ENCODE measurements around the gene MYO1B. TPM values are rescaled to one million over a fixed set of nuclear protein-coding genes. Genes with fewer than 3 reads are reported as not detected.

The MYO1B gene
- total and polyA plus RNA-seq, 10 of the 15 experiments (the other 5 are each of a cell fraction or from before 2014, with no cell fraction given) = 0.10 to 4.2 (median 1.6) TPM

DNA sequence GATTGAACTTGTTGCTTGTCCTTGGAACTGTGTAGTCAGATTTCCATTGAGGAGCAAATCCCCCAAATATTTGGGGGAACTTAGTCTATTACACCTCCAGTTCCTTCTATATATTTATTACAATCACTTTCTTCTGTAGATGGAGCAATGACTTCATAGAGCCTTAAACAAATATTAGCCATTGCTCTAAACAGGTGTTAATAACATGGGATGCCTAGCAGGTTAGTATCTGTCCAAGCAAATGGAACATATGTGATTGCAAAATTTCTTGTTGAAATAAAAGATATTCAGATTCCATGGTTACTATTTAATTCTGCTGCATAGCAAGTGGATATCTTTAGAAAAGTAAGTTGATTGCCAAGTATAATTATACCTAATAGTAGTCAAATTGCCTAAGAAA, 225.1 kb downstream of the MYO1B start:
- CTCF ChIA-PET = no interaction called here
- Histone ChIP-seq H3K79me2 (ENCODE audit: control insufficient read depth, insufficient read depth, low read length) (no peaks in the 10 kb centered on the region), H3K9ac (ENCODE audit: control insufficient read depth, insufficient read depth, low read length) (no peak overlapping the region), H3K9me3 (replicated peaks; ENCODE audit: control insufficient read depth, insufficient read depth, low read length) (no peaks in the 10 kb centered on the region), H4K20me1 (ENCODE audit: control insufficient read depth, insufficient read depth) (no peaks in the 10 kb centered on the region), H2AFZ (ENCODE audit: control insufficient read depth, low read depth, low read length) (no peak overlapping the region), H3K27ac (ENCODE audit: control insufficient read depth, insufficient read depth) (no peak overlapping the region), H3K4me1 (ENCODE audit: control insufficient read depth, insufficient read depth, low read length) (no peaks in the 10 kb centered on the region), H3K4me3 (no peak overlapping the region), H3K4me2 (ENCODE audit: control insufficient read depth, insufficient read depth) (no peak overlapping the region), H3K36me3 (ENCODE audit: control insufficient read depth in 2 of 2, insufficient read depth in 2 of 2, low read length in 1 of 2) (no peaks in the 10 kb centered on the region), H3K27me3 (replicated peaks in 1 of 2; ENCODE audit: control insufficient read depth in 2 of 2, insufficient read depth in 2 of 2, low read length in 1 of 2) (no peaks in the 10 kb centered on the region)
- ATAC-seq = no peak
- BruUV-seq (replicated peaks) = no TSS peak
- POLR2A ChIA-PET = no interaction called here
- intact Hi-C loops (cut with micrococcal nuclease; ENCODE audit: unreplicated experiment) = no loop called here
- DNase-seq (ENCODE audit: low read depth, low spot score) = no peak
- RAD21 ChIA-PET (ENCODE audit: unreplicated experiment) = no interaction called here
- in situ Hi-C loops (cut with MboI) = no loop called here
- FAIRE-seq = no peak
- SMC1A ChIA-PET (ENCODE audit: uncharacterized antibody, unreplicated experiment) = no interaction called here
- TF ChIP-seq STAT3 (IDR thresholded peaks at IDR 0.05; ENCODE audit: low read depth, low read length) = no peak
- TF ChIP-seq SREBF2 (IDR thresholded peaks at IDR 0.05; ENCODE audit: low read length) = no peak
- no peak for TF ChIP-seq CBX3 (IDR thresholded peaks at IDR 0.05; ENCODE audit: borderline replicate concordance, low read depth)
- TF ChIP-seq POU2F2 (IDR thresholded peaks at IDR 0.05; ENCODE audit: borderline replicate concordance, low read depth, low read length) = no peak
- no peak for TF ChIP-seq KLF5 (IDR thresholded peaks at IDR 0.05; ENCODE audit: partially characterized antibody)
- TF ChIP-seq, protein P1, sequence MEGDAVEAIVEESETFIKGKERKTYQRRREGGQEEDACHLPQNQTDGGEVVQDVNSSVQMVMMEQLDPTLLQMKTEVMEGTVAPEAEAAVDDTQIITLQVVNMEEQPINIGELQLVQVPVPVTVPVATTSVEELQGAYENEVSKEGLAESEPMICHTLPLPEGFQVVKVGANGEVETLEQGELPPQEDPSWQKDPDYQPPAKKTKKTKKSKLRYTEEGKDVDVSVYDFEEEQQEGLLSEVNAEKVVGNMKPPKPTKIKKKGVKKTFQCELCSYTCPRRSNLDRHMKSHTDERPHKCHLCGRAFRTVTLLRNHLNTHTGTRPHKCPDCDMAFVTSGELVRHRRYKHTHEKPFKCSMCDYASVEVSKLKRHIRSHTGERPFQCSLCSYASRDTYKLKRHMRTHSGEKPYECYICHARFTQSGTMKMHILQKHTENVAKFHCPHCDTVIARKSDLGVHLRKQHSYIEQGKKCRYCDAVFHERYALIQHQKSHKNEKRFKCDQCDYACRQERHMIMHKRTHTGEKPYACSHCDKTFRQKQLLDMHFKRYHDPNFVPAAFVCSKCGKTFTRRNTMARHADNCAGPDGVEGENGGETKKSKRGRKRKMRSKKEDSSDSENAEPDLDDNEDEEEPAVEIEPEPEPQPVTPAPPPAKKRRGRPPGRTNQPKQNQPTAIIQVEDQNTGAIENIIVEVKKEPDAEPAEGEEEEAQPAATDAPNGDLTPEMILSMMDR (IDR thresholded peaks at IDR 0.05 in 2 of 3, conservative IDR thresholded peaks at IDR 0.05 in 1 of 3; ENCODE audit: control insufficient read depth in 2 of 3, extremely low read depth in 1 of 3, insufficient read depth in 1 of 3, low read depth in 3 of 3, low read length in 3 of 3) = no peak
- no peak for TF ChIP-seq YBX1 (IDR thresholded peaks at IDR 0.05)
- TF ChIP-seq, protein P2, sequence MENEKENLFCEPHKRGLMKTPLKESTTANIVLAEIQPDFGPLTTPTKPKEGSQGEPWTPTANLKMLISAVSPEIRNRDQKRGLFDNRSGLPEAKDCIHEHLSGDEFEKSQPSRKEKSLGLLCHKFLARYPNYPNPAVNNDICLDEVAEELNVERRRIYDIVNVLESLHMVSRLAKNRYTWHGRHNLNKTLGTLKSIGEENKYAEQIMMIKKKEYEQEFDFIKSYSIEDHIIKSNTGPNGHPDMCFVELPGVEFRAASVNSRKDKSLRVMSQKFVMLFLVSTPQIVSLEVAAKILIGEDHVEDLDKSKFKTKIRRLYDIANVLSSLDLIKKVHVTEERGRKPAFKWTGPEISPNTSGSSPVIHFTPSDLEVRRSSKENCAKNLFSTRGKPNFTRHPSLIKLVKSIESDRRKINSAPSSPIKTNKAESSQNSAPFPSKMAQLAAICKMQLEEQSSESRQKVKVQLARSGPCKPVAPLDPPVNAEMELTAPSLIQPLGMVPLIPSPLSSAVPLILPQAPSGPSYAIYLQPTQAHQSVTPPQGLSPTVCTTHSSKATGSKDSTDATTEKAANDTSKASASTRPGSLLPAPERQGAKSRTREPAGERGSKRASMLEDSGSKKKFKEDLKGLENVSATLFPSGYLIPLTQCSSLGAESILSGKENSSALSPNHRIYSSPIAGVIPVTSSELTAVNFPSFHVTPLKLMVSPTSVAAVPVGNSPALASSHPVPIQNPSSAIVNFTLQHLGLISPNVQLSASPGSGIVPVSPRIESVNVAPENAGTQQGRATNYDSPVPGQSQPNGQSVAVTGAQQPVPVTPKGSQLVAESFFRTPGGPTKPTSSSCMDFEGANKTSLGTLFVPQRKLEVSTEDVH (IDR thresholded peaks at IDR 0.05; ENCODE audit: low read depth, partially characterized antibody) = no peak
- TF ChIP-seq, protein P3, sequence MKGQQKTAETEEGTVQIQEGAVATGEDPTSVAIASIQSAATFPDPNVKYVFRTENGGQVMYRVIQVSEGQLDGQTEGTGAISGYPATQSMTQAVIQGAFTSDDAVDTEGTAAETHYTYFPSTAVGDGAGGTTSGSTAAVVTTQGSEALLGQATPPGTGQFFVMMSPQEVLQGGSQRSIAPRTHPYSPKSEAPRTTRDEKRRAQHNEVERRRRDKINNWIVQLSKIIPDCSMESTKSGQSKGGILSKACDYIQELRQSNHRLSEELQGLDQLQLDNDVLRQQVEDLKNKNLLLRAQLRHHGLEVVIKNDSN (IDR thresholded peaks at IDR 0.05; ENCODE audit: borderline replicate concordance, extremely low read length, insufficient read depth, low read depth, low read length) = no peak
- TF ChIP-seq, protein P4, sequence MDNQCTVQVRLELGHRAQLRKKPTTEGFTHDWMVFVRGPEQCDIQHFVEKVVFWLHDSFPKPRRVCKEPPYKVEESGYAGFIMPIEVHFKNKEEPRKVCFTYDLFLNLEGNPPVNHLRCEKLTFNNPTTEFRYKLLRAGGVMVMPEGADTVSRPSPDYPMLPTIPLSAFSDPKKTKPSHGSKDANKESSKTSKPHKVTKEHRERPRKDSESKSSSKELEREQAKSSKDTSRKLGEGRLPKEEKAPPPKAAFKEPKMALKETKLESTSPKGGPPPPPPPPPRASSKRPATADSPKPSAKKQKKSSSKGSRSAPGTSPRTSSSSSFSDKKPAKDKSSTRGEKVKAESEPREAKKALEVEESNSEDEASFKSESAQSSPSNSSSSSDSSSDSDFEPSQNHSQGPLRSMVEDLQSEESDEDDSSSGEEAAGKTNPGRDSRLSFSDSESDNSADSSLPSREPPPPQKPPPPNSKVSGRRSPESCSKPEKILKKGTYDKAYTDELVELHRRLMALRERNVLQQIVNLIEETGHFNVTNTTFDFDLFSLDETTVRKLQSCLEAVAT (IDR thresholded peaks at IDR 0.05) = no peak
- no peak for TF ChIP-seq NBN (IDR thresholded peaks at IDR 0.05)
- no peak for TF ChIP-seq ZNF274 (IDR thresholded peaks at IDR 0.05; ENCODE audit: insufficient read depth, insufficient read length)
- no peak for TF ChIP-seq NFXL1 (IDR thresholded peaks at IDR 0.05; ENCODE audit: borderline replicate concordance)
- TF ChIP-seq, protein P5, sequence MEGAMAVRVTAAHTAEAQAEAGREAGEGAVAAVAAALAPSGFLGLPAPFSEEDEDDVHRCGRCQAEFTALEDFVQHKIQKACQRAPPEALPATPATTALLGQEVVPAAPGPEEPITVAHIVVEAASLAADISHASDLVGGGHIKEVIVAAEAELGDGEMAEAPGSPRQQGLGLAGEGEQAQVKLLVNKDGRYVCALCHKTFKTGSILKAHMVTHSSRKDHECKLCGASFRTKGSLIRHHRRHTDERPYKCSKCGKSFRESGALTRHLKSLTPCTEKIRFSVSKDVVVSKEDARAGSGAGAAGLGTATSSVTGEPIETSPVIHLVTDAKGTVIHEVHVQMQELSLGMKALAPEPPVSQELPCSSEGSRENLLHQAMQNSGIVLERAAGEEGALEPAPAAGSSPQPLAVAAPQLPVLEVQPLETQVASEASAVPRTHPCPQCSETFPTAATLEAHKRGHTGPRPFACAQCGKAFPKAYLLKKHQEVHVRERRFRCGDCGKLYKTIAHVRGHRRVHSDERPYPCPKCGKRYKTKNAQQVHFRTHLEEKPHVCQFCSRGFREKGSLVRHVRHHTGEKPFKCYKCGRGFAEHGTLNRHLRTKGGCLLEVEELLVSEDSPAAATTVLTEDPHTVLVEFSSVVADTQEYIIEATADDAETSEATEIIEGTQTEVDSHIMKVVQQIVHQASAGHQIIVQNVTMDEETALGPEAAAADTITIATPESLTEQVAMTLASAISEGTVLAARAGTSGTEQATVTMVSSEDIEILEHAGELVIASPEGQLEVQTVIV (IDR thresholded peaks at IDR 0.05; ENCODE audit: borderline replicate concordance, partially characterized antibody) = no peak
- no peak for TF ChIP-seq KAT2A (conservative IDR thresholded peaks at IDR 0.05; ENCODE audit: control insufficient read depth, low read depth, low read length)
- TF ChIP-seq PML (IDR thresholded peaks at IDR 0.05; ENCODE audit: low read length) = no peak

Data from GM12878 (cell line).